ENCODE data around the gene GLS. TPM values are rescaled to one million over a fixed set of nuclear protein-coding genes. Genes with fewer than 3 reads are reported as not detected.
"Not testable (repeated sequence)": the region's sequence is repeated elsewhere in the genome, so short reads cannot be mapped to it uniquely, and the experiment has no call there.

Gene GLS
- polyA plus RNA-seq, 1 donor, result 51.8 TPM

DNA sequence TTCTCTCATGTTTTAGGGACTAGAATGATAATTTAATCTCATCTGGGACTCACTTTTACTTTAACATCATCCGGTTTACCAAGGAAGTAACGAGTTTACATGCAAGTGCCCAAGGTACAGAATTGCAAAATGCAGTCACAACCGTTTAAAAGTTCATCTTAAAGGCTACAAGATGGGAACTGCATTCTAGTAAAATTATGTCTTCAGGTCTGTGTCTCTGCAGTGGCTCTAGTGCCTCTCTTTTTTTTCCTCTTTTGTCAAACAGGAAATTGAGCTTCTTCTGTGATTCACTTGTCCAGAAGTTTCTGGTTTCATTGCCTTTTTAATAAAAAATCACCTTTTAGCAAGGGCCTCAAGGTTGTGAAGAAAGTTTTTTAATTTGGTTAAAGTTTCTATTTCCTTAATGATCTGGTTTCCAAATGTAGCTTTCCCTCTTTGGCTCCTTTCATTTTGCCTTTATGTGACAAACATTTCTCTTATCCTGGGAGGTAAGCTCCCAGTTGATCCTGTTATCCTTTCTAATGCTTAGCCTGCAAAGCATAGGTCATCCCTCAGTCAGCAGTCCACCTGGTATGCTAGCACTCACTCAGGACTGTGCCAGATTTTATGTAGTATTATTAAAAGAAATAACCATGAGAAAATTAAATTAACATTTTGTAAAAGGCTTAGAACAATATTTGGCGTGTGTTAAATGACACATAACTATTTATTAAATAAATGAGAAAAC, 2.4 kb downstream of the GLS start:
- DNase-seq (ENCODE audit: low read depth), result no peak

- not testable (repeated sequence) for DNase-seq (ENCODE audit: low read depth)
Measured at GRCh38 chr2:190885844-190886243, 5.2 kb downstream of the GLS start.

- DNase-seq (ENCODE audit: low read depth), result no peak
Measured at GRCh38 chr2:190887089-190887488, 6.5 kb downstream of the GLS start.

DNA sequence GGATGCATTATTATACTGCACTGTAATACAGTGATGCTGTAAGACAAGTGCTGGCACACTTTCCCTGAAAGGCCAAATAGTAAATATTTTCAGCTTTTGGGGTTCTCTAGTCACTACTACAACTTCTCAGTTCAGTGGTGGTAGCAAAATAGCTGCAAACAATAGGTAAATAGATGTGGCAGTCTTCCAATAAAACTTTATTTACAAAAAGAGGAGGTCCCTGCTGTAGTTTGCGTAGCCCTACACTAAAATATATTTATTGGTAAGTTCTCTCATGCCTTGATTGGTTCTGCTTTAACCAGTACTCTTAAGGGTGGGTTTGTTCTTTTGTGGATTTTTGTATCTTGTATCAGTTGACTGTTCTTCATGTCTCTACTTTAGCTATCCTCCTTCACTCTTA, 7.8 kb downstream of the GLS start:
- no peak for DNase-seq (ENCODE audit: low read depth)

DNA sequence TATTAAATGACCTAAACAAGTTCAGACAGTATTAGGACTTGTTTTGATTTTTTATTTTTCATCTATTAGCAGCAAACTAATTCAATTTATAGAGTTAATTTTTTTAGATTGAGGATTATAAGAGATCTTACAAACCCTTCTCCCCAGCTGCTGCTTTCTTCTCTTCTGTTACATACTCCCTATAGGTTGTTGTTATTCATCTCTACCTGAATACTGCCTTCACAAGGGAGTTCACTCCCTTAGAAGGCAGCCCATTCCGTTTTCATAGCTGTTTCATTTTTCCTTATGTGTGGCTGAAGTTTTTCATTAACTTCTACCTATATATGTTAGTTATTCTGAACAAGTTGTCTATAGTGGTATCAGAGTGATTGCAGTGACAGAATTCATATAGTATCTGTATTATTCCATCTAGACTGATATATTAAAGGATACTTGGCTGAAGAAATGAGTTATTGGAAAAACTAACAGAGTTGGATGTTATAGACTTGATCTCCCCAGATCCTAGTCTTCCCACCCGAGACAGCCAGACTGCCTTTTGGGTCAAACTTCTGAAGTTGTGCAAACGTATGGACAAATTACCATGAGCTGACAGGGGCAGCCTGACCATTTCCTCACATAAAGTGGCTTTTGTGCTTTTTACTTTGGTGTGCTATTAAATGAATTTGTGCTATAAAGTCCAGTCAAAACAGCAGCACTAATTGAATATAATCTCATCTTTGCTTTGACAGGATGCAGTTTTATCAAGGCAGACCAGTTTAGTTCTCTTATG, 8.7 kb downstream of the GLS start:
- no peak for DNase-seq (ENCODE audit: low read depth)

DNA sequence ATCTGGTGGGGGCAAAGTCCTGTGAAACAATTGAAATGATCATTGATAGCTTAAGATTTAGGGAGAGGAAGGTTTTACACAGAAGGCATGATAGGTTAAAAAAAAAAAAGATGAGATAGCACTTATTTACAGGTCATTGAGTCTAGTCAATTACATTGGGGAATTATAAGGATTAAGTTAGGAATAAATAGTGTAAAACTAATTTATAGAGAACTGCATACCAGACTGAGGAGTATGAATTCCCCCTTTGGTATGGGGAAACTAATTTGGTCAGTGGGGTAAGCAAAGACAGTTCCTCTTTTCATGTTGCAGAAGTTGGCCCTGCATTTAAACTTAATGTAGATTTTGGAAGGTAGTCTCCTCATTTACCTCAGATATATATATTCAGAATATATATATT, 10.8 kb downstream of the GLS start:
- no peak for DNase-seq (ENCODE audit: low read depth)

DNA sequence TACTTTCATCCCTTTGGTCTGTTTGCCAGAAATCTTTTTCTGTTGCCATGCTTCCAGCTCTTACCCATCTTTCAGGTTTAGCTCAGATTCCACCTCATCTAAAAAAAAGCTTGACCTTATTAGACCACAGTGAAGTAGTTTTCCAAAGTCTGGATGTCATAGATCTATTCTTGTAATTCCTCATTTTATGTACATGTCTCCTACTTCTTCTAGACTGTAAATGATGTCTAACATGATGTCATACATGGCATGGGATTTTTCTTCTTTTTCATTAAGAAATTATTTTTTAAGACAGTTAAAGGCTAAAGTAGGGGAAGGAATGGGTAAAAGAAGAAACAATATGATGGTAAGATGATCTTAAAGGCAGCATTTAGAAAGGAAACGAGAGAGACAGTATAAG, 11.3 kb downstream of the GLS start:
- DNase-seq (ENCODE audit: low read depth), result no peak

DNA sequence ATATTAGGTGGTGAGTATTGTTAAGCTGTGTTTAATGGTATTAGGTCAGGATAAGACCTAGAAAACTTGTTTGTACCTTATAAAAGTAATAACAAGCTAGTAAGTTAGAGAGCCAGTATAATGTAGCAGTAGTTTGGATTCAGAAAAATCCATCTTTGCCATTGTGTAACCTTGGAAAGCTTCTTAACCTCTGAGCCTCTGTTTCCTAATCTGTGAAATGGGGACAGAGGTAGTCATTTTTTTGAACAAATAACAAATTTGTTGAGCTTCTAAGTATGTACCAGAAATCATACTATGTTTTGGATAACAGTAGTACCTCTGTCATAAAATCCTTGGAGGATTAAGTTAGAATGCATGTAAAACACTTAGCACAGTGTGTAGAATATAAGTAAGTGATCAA, 12.5 kb downstream of the GLS start:
- DNase-seq (ENCODE audit: low read depth), result no peak

- no peak for DNase-seq (ENCODE audit: low read depth)
Measured at GRCh38 chr2:190896477-190896876, 15.9 kb downstream of the GLS start.

GRCh38 chr2:190903693-190904450, 23.3 kb downstream of the GLS start:
- no peak for DNase-seq (ENCODE audit: low read depth)

DNA sequence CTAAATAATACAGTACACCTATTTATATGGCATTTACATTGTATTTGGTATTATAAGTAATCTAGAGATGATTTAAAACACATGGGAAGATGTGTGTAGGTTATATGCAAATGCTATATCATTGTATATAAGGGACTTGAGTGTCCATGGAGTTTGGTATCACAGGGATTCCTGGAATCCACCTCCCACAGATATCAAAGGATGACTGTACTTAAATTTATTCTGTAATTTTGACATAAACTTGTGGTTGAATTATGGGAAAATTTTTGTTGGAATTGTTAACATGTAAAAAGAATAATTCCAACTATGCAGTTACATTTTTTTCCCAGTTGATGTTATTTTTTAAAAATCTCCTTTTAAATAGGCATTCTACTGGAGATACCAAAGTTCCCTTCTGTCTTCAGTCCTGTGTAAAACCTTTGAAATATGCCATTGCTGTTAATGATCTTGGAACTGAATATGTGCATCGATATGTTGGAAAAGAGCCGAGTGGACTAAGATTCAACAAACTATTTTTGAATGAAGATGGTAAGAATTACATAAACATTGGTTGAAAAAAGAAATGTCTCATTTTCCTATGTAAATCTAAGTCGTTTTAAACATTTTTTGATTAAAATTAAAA, 24.1 kb downstream of the GLS start:
- no peak for DNase-seq (ENCODE audit: low read depth)

DNA sequence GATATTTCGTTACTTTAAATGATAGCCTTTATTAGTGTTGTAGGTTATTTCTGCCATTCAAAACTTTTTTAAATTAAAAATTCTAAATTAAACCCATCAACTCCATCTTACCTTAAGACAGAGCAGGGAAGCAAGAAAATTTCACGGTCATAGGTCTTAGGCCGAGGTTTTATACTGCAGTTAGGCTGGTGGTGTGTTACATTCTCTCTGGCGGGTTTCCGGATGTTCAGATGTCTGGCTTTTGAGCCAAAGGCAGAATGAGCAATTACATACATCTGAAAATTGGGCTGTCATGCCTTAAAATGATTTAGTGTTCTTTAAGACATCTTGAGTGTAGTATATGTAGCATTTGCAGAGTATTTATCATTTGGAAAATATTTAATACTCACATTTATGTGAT, 27.9 kb downstream of the GLS start:
- DNase-seq (ENCODE audit: low read depth), result no peak

DNA sequence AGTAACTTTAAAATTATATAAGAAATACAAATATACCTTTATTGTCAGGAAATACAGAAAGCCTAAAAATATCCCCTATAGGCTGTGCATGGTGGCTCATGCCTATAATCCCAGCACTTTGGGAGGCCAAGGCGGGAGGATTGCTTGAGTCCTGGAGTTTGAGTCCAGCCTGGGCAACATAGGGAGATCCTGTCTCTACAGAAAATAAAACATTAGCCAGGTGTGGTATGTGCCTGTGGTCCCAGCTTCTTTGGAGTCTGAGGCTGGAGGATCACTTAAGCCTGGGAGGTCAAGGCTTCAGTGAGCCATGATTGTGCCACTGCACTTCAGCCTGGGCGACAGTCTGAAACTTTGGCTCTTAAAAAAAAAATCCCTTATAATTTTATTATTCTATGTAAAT, 29.1 kb downstream of the GLS start:
- DNase-seq (ENCODE audit: low read depth), result no peak

- DNase-seq (ENCODE audit: low read depth), result no peak
Measured at GRCh38 chr2:190910341-190911136, 29.9 kb downstream of the GLS start.

GRCh38 chr2:190911813-190912212, 31.2 kb downstream of the GLS start:
- no peak for DNase-seq (ENCODE audit: low read depth)

DNA sequence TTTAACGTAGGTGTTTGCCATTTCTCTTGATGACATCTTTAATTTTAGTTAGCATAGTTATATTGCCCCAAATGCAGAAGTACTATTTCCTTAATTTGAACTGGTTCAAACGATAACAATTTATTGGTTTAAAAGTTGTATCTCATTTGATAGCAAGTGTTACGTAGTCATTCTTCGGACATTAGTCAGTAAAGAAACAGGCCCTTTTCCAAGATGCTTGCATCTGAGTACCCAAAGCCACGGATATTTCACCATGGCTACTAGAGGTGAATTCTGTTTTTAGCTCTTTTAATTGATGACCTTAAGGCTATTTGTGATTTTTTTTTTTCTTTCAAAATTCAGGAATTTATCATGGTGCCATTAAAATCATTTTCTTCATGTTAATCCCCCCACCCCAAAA, 32.1 kb downstream of the GLS start:
- DNase-seq (ENCODE audit: low read depth), result no peak

GRCh38 chr2:190913725-190914124, 33.1 kb downstream of the GLS start:
- no peak for DNase-seq (ENCODE audit: low read depth)

DNA sequence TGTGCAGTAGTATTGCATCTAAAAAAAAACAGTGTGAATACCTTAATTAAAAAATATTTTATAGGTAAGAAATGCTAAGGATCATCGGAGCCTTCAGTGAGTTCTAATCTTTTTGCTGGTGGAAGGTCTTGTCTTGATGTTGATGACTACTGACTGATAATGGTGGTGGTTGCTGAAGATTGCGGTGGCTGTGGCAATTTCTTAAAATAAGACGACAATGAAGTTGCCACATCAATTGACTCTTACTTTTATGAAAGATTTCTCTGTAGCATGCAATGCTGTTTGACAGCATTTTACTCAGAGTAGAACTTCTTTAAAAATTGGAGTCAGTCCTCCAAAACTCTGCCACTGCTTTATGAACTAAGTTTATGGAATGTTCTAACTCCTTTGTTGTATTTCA, 36.2 kb downstream of the GLS start:
- DNase-seq (ENCODE audit: low read depth), result no peak

GRCh38 chr2:190920085-190920484, 39.5 kb downstream of the GLS start:
- no peak for DNase-seq (ENCODE audit: low read depth)

GRCh38 chr2:190922376-190922775, 41.8 kb downstream of the GLS start:
- DNase-seq (ENCODE audit: low read depth), result no peak

DNA sequence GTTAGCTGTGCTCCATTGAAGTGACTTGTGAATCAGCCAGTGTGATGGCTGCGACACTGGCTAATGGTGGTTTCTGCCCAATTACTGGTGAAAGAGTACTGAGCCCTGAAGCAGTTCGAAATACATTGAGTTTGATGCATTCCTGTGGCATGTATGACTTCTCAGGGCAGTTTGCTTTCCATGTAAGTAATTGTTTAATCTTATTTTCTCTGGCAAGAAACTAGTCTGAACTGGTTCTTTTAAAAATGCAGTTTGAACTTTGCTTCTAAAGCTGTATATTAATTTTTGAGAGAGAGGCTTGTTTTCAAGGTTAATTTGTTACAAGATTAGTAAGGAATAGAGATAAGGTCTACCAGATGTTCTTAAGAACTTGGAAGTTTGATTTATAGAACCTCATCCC, 46.7 kb downstream of the GLS start:
- DNase-seq (ENCODE audit: low read depth), result no peak

All from forelimb muscle (tissue), 1 donor.